ENCODE measurements around the gene SDHAF2.
"Not testable (repeated sequence)": the region's sequence is repeated elsewhere in the genome, so short reads cannot be mapped to it uniquely, and the experiment has no call there.

SDHAF2 gene

GRCh38 chr11:61475433-61475832, 45.5 kb downstream of the SDHAF2 start:
- Mint-ChIP-seq H3K27ac (no peak overlapping the region), H3K4me1 (ENCODE audit: low read depth) (peaks cover 5% of the 10 kb centered on the region), H3K9me3 (no peaks in the 10 kb centered on the region), H3K27me3 (ENCODE audit: low read depth) (no peaks in the 10 kb centered on the region), H3K36me3 (ENCODE audit: low read depth) (peaks cover 4% of the 10 kb centered on the region), H3K4me3 (no peak overlapping the region)
- no peak for DNase-seq (ENCODE audit: low spot score)

GRCh38 chr11:61476371-61476770, 46.4 kb downstream of the SDHAF2 start:
- Mint-ChIP-seq H3K36me3 (ENCODE audit: low read depth) (peaks cover 4% of the 10 kb centered on the region), H3K27ac (no peak overlapping the region), H3K9me3 (no peaks in the 10 kb centered on the region), H3K4me3 (no peak overlapping the region), H3K27me3 (ENCODE audit: low read depth) (no peaks in the 10 kb centered on the region), H3K4me1 (ENCODE audit: low read depth) (no peaks in the 10 kb centered on the region)
- no peak for DNase-seq (ENCODE audit: low spot score)

GRCh38 chr11:61477126-61477525, 47.2 kb downstream of the SDHAF2 start:
- Mint-ChIP-seq H3K36me3 (ENCODE audit: low read depth) (peaks cover 4% of the 10 kb centered on the region), H3K9me3 (no peaks in the 10 kb centered on the region), H3K4me3 (no peak overlapping the region), H3K27me3 (ENCODE audit: low read depth) (no peaks in the 10 kb centered on the region), H3K4me1 (ENCODE audit: low read depth) (no peaks in the 10 kb centered on the region), H3K27ac (no peak overlapping the region)
- no peak for DNase-seq (ENCODE audit: low spot score)

- Mint-ChIP-seq H3K27ac (no peak overlapping the region), H3K36me3 (ENCODE audit: low read depth) (peaks cover 4% of the 10 kb centered on the region), H3K4me3 (no peak overlapping the region), H3K27me3 (ENCODE audit: low read depth) (no peaks in the 10 kb centered on the region), H3K9me3 (no peaks in the 10 kb centered on the region), H3K4me1 (ENCODE audit: low read depth) (no peaks in the 10 kb centered on the region)
- peak; percentile 27 for DNase-seq (ENCODE audit: low spot score)
These were observed 47.8 kb downstream of the SDHAF2 start for GRCh38 chr11:61477727-61478148.

- DNase-seq (ENCODE audit: low spot score); H3K9me3 Mint-ChIP-seq; H3K36me3 Mint-ChIP-seq (ENCODE audit: low read depth); H3K4me1 Mint-ChIP-seq (ENCODE audit: low read depth); H3K27ac Mint-ChIP-seq; H3K4me3 Mint-ChIP-seq; H3K27me3 Mint-ChIP-seq (ENCODE audit: low read depth): not testable (repeated sequence)
These were observed 49.6 kb downstream of the SDHAF2 start for GRCh38 chr11:61479360-61480058.

- Mint-ChIP-seq H3K27me3 (ENCODE audit: low read depth) (no peaks in the 10 kb centered on the region), H3K27ac (no peak overlapping the region), H3K36me3 (ENCODE audit: low read depth) (no peaks in the 10 kb centered on the region), H3K9me3 (no peaks in the 10 kb centered on the region), H3K4me3 (no peak overlapping the region), H3K4me1 (ENCODE audit: low read depth) (no peaks in the 10 kb centered on the region)
- no peak for DNase-seq (ENCODE audit: low spot score)
These were observed 50.5 kb downstream of the SDHAF2 start for GRCh38 chr11:61480261-61480993.

GRCh38 chr11:61480994-61481335, 51.0 kb downstream of the SDHAF2 start:
- Mint-ChIP-seq H3K4me1 (ENCODE audit: low read depth) (no peaks in the 10 kb centered on the region), H3K27ac (no peak overlapping the region), H3K27me3 (ENCODE audit: low read depth) (no peaks in the 10 kb centered on the region), H3K4me3 (no peak overlapping the region), H3K36me3 (ENCODE audit: low read depth) (no peaks in the 10 kb centered on the region), H3K9me3 (no peaks in the 10 kb centered on the region)
- no peak for DNase-seq (ENCODE audit: low spot score)

GRCh38 chr11:61481806-61482205, 51.9 kb downstream of the SDHAF2 start:
- Mint-ChIP-seq H3K27ac (no peak overlapping the region), H3K36me3 (ENCODE audit: low read depth) (no peaks in the 10 kb centered on the region), H3K9me3 (no peaks in the 10 kb centered on the region), H3K4me1 (ENCODE audit: low read depth) (no peaks in the 10 kb centered on the region), H3K27me3 (ENCODE audit: low read depth) (no peaks in the 10 kb centered on the region), H3K4me3 (no peak overlapping the region)
- no peak for DNase-seq (ENCODE audit: low spot score)

- Mint-ChIP-seq H3K9me3 (no peaks in the 10 kb centered on the region), H3K36me3 (ENCODE audit: low read depth) (no peaks in the 10 kb centered on the region), H3K27ac (no peak overlapping the region), H3K4me1 (ENCODE audit: low read depth) (no peaks in the 10 kb centered on the region), H3K4me3 (no peak overlapping the region), H3K27me3 (ENCODE audit: low read depth) (no peaks in the 10 kb centered on the region)
- no peak for DNase-seq (ENCODE audit: low spot score)
These were observed 52.6 kb downstream of the SDHAF2 start for GRCh38 chr11:61482513-61482912.

GRCh38 chr11:61484541-61484940, 54.6 kb downstream of the SDHAF2 start:
- Mint-ChIP-seq H3K27me3 (ENCODE audit: low read depth) (no peaks in the 10 kb centered on the region), H3K36me3 (ENCODE audit: low read depth) (no peaks in the 10 kb centered on the region), H3K4me3 (no peak overlapping the region), H3K4me1 (ENCODE audit: low read depth) (no peaks in the 10 kb centered on the region), H3K27ac (no peak overlapping the region), H3K9me3 (no peaks in the 10 kb centered on the region)
- DNase-seq (ENCODE audit: low spot score) = no peak

GRCh38 chr11:61485080-61485479, 55.2 kb downstream of the SDHAF2 start:
- Mint-ChIP-seq H3K4me3 (no peak overlapping the region), H3K9me3 (no peaks in the 10 kb centered on the region), H3K27me3 (ENCODE audit: low read depth) (no peaks in the 10 kb centered on the region), H3K36me3 (ENCODE audit: low read depth) (no peaks in the 10 kb centered on the region), H3K27ac (no peak overlapping the region), H3K4me1 (ENCODE audit: low read depth) (no peaks in the 10 kb centered on the region)
- no peak for DNase-seq (ENCODE audit: low spot score)

GRCh38 chr11:61486011-61486620, 56.2 kb downstream of the SDHAF2 start:
- Mint-ChIP-seq H3K9me3 (no peaks in the 10 kb centered on the region), H3K36me3 (ENCODE audit: low read depth) (no peaks in the 10 kb centered on the region), H3K4me3 (no peak overlapping the region), H3K27me3 (ENCODE audit: low read depth) (no peaks in the 10 kb centered on the region), H3K27ac (no peak overlapping the region), H3K4me1 (ENCODE audit: low read depth) (no peaks in the 10 kb centered on the region)
- DNase-seq (ENCODE audit: low spot score) = no peak

- Mint-ChIP-seq H3K27ac (no peak overlapping the region), H3K4me1 (ENCODE audit: low read depth) (no peaks in the 10 kb centered on the region), H3K27me3 (ENCODE audit: low read depth) (no peaks in the 10 kb centered on the region), H3K36me3 (ENCODE audit: low read depth) (no peaks in the 10 kb centered on the region), H3K9me3 (no peaks in the 10 kb centered on the region), H3K4me3 (no peak overlapping the region)
- DNase-seq (ENCODE audit: low spot score) = no peak
These were observed 56.9 kb downstream of the SDHAF2 start for GRCh38 chr11:61486779-61487178.

- no peak for DNase-seq (ENCODE audit: low spot score)
- Mint-ChIP-seq H3K36me3 (ENCODE audit: low read depth) (no peaks in the 10 kb centered on the region), H3K27ac (no peak overlapping the region), H3K4me3 (no peak overlapping the region), H3K9me3 (no peaks in the 10 kb centered on the region), H3K4me1 (ENCODE audit: low read depth) (no peaks in the 10 kb centered on the region), H3K27me3 (ENCODE audit: low read depth) (no peaks in the 10 kb centered on the region)
These were observed 57.6 kb downstream of the SDHAF2 start for GRCh38 chr11:61487342-61488025.

Measured in T-helper 2 cell treated with Interferon-gamma antibody and Interleukin-4, amounts not matched to agents 5 μg/mL and 100 μg/mL, for 36 hours (primary cell).